Tibial nerve (tissue), 4 donors: Measurements from ENCODE around the gene ADAM30.

Experiments used
- EP300 ChIP-seq, 2 donors: sonication (generic); formaldehyde crosslinking; IDR thresholded peaks; one replicate each; pipeline ENCODE4 v1.6.1; 2017; ENCODE audit warnings: antibody characterized with exemption in 2 of 2, mild to moderate bottlenecking in 1 of 2
- POLR2A ChIP-seq, 2 donors: fragments of 450-650 bp; IDR thresholded peaks; one replicate each; pipeline ENCODE4 v1.6.1; 2017; ENCODE audit warnings: antibody characterized with exemption in 2 of 2, mild to moderate bottlenecking in 2 of 2, moderate library complexity in 2 of 2
- TF ChIP-seq, protein P1 (sequence below), 5 experiments: fragments of 200-600 bp in 3 of 5; fragments of 450-650 bp in 2 of 5; sonication (generic) in 3 of 5; IDR thresholded peaks; one replicate each; pipeline ENCODE4 v1.5.1; 2016 to 2019; ENCODE audit warnings: antibody characterized with exemption in 5 of 5, mild to moderate bottlenecking in 3 of 5, moderate library complexity in 2 of 5

DNA sequence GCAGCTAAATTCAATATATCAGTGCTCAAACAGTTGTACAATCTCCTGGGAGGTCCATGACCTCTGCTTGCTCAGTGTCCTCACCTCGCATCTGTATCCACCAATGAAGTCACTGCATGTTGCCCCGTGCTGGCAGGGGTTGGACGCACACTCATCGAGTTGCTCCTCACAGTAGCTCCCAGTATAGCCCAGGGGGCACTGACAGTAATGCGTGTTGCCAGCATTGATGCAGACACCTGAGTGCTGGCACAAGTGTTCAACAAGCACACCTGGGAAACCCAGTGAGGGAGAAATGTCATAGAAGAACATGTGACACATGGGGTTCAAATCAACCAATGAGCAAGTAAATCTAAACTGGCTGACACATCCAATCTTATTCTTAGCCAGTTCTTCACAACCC lies 40.9 kb upstream of the ADAM30 start:
- TF ChIP-seq, protein P1, sequence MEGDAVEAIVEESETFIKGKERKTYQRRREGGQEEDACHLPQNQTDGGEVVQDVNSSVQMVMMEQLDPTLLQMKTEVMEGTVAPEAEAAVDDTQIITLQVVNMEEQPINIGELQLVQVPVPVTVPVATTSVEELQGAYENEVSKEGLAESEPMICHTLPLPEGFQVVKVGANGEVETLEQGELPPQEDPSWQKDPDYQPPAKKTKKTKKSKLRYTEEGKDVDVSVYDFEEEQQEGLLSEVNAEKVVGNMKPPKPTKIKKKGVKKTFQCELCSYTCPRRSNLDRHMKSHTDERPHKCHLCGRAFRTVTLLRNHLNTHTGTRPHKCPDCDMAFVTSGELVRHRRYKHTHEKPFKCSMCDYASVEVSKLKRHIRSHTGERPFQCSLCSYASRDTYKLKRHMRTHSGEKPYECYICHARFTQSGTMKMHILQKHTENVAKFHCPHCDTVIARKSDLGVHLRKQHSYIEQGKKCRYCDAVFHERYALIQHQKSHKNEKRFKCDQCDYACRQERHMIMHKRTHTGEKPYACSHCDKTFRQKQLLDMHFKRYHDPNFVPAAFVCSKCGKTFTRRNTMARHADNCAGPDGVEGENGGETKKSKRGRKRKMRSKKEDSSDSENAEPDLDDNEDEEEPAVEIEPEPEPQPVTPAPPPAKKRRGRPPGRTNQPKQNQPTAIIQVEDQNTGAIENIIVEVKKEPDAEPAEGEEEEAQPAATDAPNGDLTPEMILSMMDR (IDR thresholded peaks at IDR 0.05): no peak
- no peak for TF ChIP-seq POLR2A (IDR thresholded peaks at IDR 0.05)
- no peak for TF ChIP-seq EP300 (IDR thresholded peaks at IDR 0.05)
